ENCODE results near the gene PTGER1. TPM values are rescaled to one million over a fixed set of nuclear protein-coding genes. Genes with fewer than 3 reads are reported as not detected.

PTGER1 gene
- 0.17 and 0.33 TPM in 2 replicates for total RNA-seq

DNA sequence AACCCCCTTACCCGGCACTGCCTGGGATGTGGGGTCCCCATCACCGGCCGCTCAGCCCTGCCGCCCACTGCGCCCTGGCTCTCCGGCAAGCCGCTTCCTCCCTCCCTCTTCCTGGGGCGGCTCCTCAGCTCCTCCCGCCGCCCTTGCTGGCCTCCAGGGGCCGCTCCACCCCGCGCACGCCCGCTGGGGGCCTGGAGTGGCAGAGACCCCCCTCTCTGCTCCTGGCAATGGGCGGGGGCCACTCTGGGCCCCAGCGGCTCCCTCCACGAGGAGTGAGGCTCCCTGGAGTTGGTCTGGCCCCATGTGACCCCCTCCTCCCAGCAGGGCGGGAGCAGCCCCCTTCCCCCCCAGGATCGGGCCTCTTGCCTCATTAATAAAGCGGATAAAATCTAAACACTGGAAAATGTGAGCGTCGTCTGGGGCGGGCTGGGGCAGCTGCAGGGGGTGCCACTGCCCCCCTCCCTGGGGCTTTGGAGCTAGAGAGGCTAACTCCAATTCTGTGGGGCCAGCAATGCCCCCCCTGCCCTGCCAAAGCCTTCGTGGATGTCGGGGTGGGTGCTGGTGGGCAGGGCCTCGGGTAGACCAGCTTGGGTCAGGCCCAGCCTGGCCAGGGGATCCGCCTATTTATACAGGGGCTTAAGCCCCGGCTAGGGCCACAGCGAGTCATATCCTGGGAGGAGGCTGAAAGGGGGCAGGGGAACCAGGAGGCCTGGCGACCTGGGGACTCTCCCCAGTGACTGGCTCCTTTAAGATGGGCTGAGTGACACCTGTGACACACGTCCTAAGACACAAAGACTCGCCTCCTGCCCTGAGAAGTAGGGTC lies at the start of gene PTGER1:
PTGER1 (minus strand) TSS at position 104 of the 823 bp plus-strand sequence. CDS start 1,034 bp downstream, outside the sequence.

DNA sequence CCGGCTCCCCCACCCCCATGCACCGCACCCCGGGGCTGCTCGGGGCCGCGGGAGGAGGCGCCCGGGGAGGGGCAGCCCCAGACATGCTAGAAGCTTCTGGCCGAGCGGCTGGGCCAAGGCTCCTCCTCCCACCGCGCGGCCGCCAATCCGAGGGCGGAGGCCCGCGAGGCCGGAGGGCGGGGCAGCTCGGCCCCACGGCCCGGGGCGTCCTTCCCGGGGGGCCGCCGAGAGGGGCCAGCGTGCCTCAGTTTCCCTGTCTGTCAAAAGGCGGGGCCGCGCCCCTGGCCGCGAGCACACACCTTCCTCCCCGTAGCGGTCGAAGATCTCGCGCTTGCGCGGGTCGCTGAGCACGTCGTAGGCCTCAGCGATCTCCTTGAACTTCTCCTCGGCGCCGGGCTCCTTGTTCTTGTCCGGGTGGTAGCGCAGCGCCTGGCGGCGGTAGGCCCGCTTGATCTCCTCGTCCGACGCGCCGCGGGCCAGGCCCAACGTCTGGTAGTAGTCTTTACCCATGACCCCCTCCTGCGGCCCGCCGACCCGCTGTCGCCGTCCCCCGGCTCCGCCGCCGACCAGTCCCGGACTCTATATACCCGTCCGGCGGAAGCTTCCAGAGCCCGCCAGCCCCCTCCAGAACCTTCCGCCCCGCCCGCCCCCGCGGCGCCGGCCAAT lies 42.8 kb upstream of the PTGER1 start, which contains the start of gene DNAJB1:
DNAJB1 (minus strand) TSS at position 558 of the 666 bp plus-strand sequence; CDS start at position 510, 48 bp downstream.

DNA sequence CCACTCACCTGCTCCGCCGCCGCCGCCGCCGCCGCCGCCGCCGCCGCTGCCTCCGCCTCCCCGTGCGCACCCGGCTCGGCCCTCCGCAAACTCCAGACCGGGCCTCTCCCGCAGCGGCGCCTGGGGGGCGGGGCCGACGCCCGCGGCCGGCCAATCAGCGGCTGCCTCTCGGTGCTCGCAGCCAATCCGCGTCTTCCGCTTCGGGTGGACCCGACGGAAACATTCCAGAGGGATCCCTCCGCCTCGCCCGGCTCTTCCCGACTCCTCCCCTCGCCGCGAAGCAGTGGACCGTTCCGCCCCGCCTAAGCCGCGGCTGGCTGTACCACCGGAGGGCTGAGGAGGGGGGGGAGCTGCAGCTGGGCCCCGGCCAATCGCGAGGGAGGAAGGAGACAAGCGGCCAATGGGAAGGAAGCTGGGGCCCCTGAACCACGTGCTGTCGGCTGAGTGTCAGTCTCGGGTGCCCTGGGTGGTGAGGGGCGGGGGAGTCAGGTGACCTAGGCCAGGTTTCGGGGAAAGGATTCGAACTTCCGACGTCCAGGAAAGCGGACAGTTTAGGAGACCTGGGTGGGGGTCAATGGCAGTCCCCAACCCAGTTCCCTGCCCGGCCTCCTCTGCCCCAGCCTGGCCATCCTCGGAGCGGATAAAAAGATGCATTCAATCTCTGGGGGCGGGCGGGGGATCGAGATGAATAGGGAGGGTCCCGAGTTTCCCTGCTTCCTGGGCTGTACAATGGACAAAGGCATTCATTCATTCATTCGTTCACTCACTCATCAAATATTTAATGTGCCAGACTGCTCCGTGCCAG lies 21.1 kb upstream of the PTGER1 start, which contains the start of gene GIPC1:
GIPC1 (minus strand) TSS at position 99 of the 805 bp plus-strand sequence. CDS start 13,151 bp downstream, outside the sequence.

GRCh38 chr19:14432791-14433553 lies 42.2 kb downstream of the PTGER1 start, which contains the start of gene PKN1:
PKN1 (plus strand) TSS chr19:14433306; CDS start chr19:14433522, 216 bp downstream.

Other genes with a start within 250 kb of the PTGER1 start
- 5.8 and 6.0 TPM in 2 replicates for gene ADGRE5, start 93.9 kb downstream of the PTGER1 start, total RNA-seq
- 62.0 and 63.0 TPM in 2 replicates for gene DDX39A, start 56.0 kb downstream of the PTGER1 start, total RNA-seq
- 238 and 246 TPM in 2 replicates for gene PKN1, start 42.0 kb downstream of the PTGER1 start, total RNA-seq
- gene GIPC1, start 20.8 kb upstream of the PTGER1 start, total RNA-seq, result 95.7 and 122 TPM in 2 replicates
- 27.3 and 33.6 TPM in 2 replicates for gene DNAJB1, start 43.0 kb upstream of the PTGER1 start, total RNA-seq
- 19.5 and 22.4 TPM in 2 replicates for gene TECR, start 54.2 kb upstream of the PTGER1 start, total RNA-seq
- gene NDUFB7, start 96.7 kb upstream of the PTGER1 start, total RNA-seq, result 229 and 298 TPM in 2 replicates
- not detected in 2 replicates for gene CLEC17A, start 107.7 kb upstream of the PTGER1 start, total RNA-seq
- gene ADGRE3, start 199.5 kb upstream of the PTGER1 start, total RNA-seq, result not detected in 2 replicates
- gene ZNF333, start 214.7 kb upstream of the PTGER1 start, total RNA-seq, result 6.0 and 12.7 TPM in 2 replicates

Measured in dermis lymphatic vessel endothelial cell (primary cell).